AG04449 (cell line): ENCODE data around the gene MN1.

ENCODE experiments used
- CTCF ChIA-PET: fragments of 350-600 bp; formaldehyde crosslinking; extraction: SDS; loops from one replicate; lab custom pipeline; 2021; ENCODE audit warnings: antibody characterized with exemption; lab: Yijun Ruan, JAX
- POLR2A ChIA-PET: fragments of 400-600, 350-600 bp; formaldehyde crosslinking; extraction: SDS; loops from one replicate; lab custom pipeline; 2020; ENCODE audit warnings: antibody characterized with exemption, inconsistent platforms; lab: Yijun Ruan, JAX
- DNase-seq: peaks from one replicate; pipeline ENCODE4 v3.0.0-alpha.2; 2010; ENCODE audit warnings: low read depth, low spot score
- H3K4me3 ChIP-seq: 2 replicates; pipeline ENCODE4 v1.5.1; 2011; ENCODE audit warnings: low read depth, mild to moderate bottlenecking, control low read depth, low read length
- CTCF ChIP-seq: IDR thresholded peaks from one replicate; pipeline ENCODE4 v1.5.1; 2011; ENCODE audit warnings: mild to moderate bottlenecking, moderate library complexity, low read length, control low read depth, inconsistent platforms; ENCODE audit not compliant: insufficient read depth; ENCODE audit errors: missing control alignments

MN1 gene

GRCh38 chr22:27772081-27772983, 29.2 kb downstream of the MN1 start:
- H3K4me3 ChIP-seq: no peak overlapping the region
- ChIA-PET CTCF (interaction anchor here (1.2 kb wide), 1 partner anchor 35 kb away, joined by 3 read pairs; no protein-coding TSS in a partner anchor), POLR2A (no interaction called here)
- no peak for DNase-seq
- no peak for TF ChIP-seq CTCF

- no peak overlapping the region for H3K4me3 ChIP-seq
- POLR2A ChIA-PET: no interaction called here
- TF ChIP-seq CTCF: no peak
- no peak for DNase-seq
- CTCF ChIA-PET: no interaction called here
Measured at GRCh38 chr22:27771637-27772036, 29.9 kb downstream of the MN1 start.

- ChIA-PET CTCF (no interaction called here), POLR2A (no interaction called here)
- no peak for DNase-seq
- no peak for TF ChIP-seq CTCF
- H3K4me3 ChIP-seq: no peak overlapping the region
Measured at GRCh38 chr22:27769012-27769411, 32.5 kb downstream of the MN1 start.

GRCh38 chr22:27768027-27768653, 33.4 kb downstream of the MN1 start:
- TF ChIP-seq CTCF: no peak
- no peak overlapping the region for H3K4me3 ChIP-seq
- CTCF ChIA-PET: interaction anchor here (0.9 kb wide), 1 partner anchor 15 kb away, joined by 3 read pairs; no protein-coding TSS in a partner anchor
- POLR2A ChIA-PET: no interaction called here
- DNase-seq: no peak

- POLR2A ChIA-PET: no interaction called here
Measured at GRCh38 chr22:27766679-27767078, 34.9 kb downstream of the MN1 start.

More at GRCh38 chr22:27766679-27767078, 34.9 kb downstream of the MN1 start:
- DNase-seq: no peak
- TF ChIP-seq CTCF: no peak
- CTCF ChIA-PET: no interaction called here
- no peak overlapping the region for H3K4me3 ChIP-seq
